ENCODE data around the gene THEMIS.
"Not testable (repeated sequence)": the region's sequence is repeated elsewhere in the genome, so short reads cannot be mapped to it uniquely, and the experiment has no call there.

- TF ChIP-seq EZH2 (IDR thresholded peaks at IDR 0.05; ENCODE audit: insufficient read depth, low read length); CTCF (IDR thresholded peaks at IDR 0.05; ENCODE audit: insufficient read depth, low read depth, low read length): not testable (repeated sequence)
Measured at GRCh38 chr6:127881949-127882348, 18.9 kb downstream of the THEMIS start.

Measured in astrocyte (in vitro differentiated cells and primary cell).